Measurements from ENCODE around the gene TNFRSF1A.

GRCh38 chr12:6362403-6362802 lies 20.5 kb upstream of the TNFRSF1A start:
- TF ChIP-seq, protein P1, sequence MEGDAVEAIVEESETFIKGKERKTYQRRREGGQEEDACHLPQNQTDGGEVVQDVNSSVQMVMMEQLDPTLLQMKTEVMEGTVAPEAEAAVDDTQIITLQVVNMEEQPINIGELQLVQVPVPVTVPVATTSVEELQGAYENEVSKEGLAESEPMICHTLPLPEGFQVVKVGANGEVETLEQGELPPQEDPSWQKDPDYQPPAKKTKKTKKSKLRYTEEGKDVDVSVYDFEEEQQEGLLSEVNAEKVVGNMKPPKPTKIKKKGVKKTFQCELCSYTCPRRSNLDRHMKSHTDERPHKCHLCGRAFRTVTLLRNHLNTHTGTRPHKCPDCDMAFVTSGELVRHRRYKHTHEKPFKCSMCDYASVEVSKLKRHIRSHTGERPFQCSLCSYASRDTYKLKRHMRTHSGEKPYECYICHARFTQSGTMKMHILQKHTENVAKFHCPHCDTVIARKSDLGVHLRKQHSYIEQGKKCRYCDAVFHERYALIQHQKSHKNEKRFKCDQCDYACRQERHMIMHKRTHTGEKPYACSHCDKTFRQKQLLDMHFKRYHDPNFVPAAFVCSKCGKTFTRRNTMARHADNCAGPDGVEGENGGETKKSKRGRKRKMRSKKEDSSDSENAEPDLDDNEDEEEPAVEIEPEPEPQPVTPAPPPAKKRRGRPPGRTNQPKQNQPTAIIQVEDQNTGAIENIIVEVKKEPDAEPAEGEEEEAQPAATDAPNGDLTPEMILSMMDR (IDR thresholded peaks at IDR 0.05; ENCODE audit: low read depth, low read length): no peak
- TF ChIP-seq EZH2phosphoT487 (IDR thresholded peaks at IDR 0.05; ENCODE audit: low read depth): no peak
